Glomerular endothelial cell (primary cell): ENCODE results near the gene FERMT2. TPM values are rescaled to one million over a fixed set of nuclear protein-coding genes. Genes with fewer than 3 reads are reported as not detected.

ENCODE experiments used
- DNase-seq: peaks from one replicate; pipeline ENCODE4 v3.0.0-alpha.2; 2011; ENCODE audit warnings: low read depth, low spot score; ENCODE audit errors: extremely low read depth
- total RNA-seq: library from RNA; depleted of rRNA; stranded (reverse); fragments of >200 nt; gene quantifications from 2 replicates; pipeline ENCODE4 v1.2.3, GENCODE V29; 2015

FERMT2 gene
- total RNA-seq, 1 donor from 2014 or later, result 101 TPM

DNA sequence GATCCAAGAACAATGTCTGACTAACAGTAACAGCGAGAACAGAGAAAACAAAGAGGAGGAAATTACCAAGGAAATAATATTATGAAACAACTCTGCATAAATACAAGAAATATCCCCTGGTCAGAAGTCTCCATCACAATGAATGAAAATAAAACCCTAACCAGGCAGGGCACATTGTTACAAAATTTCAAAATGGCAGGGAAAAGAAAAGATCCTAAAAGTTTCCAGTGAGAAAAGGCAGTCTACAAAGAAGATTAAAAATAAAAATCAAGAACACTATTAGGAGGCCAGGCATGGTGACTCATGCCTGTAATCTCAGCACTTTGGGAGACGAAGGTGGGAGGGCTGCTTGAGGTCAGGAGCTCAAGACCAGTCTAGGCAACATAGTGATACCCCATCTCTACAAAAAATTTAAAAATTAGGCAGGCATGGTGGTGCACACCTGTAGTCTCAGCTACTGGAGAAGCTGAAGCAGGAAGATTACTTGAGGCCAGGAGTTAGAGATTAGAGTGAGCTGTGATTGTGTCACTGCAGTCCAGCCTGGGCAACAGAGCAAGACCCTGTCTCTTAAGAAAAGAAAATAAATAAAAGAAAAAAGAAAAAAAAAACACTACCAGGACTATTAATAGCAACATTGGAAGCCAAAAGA is 47.8 kb downstream of the FERMT2 start:
- DNase-seq, result no peak

- DNase-seq, result no peak
Measured at GRCh38 chr14:52901357-52901980, 49.4 kb downstream of the FERMT2 start.

DNA sequence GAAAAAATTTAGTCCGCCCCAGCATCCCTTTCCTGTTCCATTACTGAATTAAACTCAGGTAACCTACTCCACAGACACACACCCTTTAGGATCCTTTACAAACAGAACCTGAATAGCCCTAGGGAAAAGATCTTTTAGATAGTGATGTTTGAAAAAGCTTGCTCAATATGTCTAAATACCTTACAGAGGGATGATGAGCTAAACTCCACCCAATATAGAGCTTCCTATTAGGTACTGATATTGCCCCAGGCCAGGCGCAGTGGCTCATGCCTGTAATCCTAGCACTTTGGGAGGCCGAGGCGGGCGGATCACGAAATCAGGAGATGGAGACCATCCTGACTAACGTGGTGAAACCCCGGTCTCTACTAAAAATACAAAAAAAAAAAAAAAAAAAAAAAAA is 50.1 kb downstream of the FERMT2 start:
- DNase-seq, result no peak

DNA sequence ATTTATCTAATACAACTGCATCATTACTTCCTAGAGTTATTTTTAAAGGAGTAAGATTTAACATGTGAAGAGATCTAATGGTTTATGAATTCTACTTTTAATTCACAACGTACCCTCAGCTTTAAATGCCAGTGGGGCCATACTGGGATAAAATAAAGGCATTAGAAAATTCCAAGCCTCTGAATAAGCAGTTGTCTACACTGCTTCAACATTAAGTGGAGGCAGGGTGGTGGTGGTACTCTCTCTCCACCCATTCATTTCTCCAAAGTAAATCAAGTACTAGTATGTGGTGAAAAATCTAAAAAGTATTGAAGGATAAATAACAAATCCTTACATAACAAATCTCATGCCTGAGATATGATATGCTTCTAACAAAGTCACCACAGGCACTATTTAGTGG is 52.4 kb downstream of the FERMT2 start:
- DNase-seq, result no peak

DNA sequence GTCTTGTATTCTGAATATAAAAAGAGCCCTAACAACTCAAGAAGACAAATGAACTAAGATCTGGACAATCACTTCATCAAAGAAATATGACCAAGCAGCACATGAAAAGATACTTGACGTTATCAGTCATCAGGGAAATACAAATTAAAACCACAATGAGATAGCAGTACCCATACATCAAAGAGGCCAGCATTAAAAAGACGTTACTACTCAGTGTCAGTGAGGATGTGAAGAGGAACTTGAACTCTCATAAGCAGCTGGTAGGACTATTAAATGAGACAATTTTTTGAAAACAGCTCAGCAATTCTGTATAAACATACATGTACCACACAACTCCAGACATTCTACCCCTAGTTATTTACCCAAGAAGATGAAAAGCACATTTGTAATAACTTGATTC is 55.9 kb downstream of the FERMT2 start:
- DNase-seq, result no peak

DNA sequence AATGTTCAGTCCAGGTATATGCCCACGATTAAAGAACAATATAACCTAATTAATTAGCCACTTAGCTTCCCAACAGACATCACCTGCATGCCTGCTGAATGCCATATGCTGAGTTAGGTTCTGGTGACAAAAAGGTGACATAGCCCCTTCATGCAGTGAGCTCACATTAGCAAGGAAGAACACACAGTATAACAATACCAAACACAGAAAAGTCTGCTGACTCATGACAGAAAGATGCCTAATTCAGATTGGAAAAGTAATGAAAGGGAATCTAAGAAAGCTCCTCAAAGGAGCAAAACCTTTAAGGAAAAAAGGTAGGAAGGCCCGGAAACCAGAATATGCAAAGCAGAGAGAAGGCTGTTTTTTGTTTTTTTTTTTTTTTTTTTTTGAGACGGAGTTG is 59.0 kb downstream of the FERMT2 start:
- no peak for DNase-seq

DNA sequence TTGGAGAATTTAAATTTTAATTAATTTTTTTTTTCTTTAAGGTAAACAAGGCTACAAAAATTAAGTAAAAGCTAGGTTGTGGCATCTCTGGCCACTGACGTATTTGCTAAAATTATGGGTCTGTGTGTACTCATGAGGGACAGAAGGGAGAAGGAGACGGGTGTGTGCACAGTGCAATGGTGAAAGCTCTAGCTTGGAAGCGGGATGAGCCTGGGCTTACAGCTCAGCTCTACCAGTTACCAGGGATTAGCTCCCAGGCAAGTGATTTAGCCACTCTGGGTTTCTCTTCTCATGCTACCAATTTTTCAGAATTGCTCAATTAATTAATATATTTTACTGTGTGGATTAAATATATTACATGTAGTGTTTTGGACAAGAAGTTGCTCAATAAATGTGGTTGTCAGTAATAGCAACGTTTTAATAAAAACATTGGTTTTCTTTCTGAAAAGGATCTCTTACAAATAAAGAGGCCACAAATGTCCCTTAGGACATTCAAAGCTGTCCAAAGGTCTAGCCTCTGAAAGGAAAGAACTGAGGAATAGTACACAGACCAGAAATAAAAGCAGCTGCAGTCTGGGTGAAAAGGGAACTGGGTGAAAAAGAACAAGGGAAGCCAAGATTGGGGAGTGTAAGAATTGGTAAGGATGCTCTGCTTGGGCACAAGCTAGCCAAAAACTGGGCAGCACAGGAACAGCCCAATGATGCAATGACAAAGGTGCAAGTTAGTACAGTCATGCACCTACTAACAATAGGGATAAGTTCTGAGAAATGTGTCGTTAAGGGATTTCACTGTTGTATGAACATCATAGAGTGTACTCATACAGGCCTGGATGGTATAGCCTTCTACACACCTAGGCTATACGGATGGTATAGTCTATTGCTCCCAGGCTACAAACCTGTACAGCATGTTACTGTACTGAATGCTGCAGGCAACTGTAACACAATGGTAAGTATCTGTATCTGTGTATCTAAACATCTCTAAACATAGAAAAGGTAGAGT is 61.7 kb downstream of the FERMT2 start:
- no peak for DNase-seq

DNA sequence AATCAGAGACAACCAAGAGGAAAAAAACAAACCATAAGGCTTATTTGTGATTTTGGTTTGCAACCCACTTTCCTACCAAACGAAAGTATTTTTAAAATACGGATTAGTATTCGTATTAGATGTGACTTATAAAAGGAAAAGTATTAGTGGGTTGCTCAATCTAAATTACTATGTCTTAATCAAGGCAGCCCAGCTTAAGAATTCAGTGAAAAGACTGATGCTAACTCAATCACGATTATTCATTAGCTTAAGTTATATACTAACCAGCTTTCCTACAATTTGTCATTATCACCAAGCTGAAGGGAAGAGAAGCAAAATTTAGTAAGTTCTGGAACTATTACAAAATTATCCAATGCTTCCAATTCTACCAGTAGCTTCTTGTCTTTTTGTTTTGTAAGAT is 62.7 kb downstream of the FERMT2 start:
- no peak for DNase-seq

- no peak for DNase-seq
Measured at GRCh38 chr14:52885230-52885629, 65.6 kb downstream of the FERMT2 start.

DNA sequence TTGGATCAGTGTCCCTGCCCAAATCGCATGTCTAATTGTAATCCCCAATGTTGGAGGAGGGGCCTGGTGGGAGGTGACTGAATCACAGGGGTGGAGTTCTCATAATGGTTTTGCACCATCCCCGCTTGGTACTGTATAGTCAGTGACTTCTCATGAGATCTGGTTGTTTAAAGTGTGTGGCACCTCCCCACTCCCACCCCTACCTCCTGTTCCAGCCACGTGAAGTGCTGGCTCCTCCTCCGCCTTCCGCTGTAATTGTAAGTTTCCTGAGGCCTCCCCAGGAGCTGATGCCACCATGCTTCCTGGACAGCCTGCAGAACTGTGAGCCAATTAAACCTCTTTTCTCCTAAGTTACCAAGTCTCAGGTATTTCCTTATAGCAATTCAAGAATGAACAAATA is 67.2 kb downstream of the FERMT2 start:
- no peak for DNase-seq

DNA sequence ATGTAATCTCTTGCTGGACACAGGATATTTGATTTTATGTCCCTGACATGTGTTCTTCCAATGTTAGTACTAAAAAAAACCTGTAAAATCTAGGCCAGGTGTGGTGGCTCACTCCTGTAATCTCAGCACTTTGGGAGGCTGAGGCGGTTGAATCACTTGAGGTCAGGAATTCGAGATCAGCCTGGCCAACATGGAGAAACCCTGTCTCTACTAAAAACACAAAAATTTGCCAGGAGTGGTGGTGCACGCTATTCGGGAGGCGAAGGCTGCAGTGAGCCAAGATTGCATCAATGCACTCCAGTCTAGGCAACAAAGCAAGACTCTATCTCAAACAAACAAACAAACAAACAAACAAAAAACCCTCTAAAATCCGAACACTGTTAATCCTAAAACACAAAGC is 68.0 kb downstream of the FERMT2 start:
- no peak for DNase-seq

DNA sequence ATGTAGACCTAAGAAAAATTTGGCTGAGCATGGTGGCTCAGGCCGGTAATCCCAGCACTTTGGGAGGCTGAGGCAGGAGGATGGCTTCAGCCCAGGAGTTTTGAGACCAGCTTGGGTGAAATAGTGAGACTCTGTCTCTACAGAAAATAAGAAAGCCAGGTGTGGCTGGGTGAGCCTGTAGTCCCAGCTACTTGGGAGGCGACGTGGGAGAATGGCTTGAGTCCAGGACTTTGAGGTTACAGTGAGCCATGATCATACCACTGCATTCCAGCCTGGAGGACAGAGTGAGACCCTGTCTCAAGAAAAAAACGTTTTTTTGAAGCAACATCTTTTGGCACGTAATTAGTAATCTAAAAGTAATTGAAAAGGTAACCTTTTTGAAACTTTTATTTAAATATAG is 70.9 kb downstream of the FERMT2 start:
- DNase-seq, result no peak

DNA sequence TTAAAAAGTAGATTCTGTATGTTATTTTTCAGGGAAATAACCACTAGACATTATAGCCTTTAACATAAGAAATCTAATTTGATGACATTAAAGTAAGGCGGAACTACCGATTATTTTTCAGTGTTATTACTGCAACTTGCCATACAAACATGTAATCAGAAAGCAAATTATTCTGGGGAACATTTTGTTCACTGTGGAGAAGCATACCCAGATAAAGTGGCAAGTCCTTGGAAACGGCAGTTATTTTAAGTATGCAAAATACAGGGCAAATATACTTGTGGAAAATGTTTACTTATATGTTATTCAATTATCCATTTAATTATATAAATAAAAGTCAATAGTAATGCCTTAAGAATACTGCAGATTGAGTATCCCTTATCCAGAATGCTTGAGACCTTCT is 71.9 kb downstream of the FERMT2 start:
- DNase-seq, result no peak

DNA sequence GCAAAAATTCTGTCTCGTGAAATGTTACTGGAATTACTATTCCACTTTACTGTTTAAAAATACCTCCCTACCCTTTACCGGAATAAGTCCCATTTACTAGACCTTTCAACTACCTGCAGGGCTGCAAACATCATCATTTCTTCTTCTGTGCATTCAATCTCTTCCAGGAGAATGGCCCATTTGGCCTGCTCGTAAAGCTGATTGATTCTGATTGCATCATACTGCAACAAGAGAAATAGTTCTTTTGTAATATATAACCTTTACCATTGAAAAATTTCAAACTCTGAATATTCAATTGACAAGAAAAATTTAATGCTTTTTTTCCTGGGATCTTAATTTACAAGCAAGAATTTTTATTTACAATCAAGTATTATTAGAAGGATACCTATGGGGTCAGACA is 72.4 kb downstream of the FERMT2 start:
- DNase-seq, result no peak

DNA sequence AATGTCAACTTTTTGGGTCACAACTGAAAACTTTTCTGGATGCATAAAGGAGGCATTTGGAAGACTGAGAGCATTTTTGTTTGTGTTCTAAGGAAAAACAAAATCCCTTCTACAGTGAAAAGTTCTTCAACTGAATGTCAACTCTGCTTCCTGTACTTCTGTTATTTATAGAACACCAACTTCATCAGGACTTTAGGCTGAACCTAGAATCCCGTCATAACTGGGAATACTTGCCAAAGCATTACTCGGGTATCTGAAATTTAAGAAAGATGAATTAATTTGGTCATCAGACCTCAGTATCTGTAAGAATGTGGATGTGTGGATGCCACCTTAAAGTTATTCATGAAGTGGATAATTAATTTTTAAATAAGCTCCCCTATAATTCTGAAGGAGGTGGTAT is 73.2 kb downstream of the FERMT2 start:
- DNase-seq, result no peak

DNA sequence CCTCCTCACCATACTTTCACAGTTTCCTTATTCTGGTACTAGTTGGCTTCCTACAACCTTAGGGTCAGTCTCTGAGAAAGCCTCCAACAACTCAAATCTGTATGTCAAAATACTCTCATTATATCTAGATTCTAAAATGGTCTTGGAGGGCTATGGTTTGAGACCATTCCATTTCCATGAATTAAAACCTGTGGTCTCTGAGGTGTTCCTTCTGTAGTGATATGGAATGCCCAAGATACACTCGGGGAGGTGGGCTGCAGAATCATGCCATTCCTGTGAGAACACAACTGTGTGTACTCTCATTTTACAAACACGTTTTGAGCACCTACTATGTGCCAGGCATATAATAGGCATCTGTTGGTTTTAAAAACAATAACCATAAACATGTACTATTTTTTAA is 74.0 kb downstream of the FERMT2 start:
- DNase-seq, result no peak

GRCh38 chr14:52876311-52876710 is 74.5 kb downstream of the FERMT2 start:
- no peak for DNase-seq

- no peak for DNase-seq
Measured at GRCh38 chr14:52875707-52876106, 75.1 kb downstream of the FERMT2 start.

- DNase-seq, result no peak
Measured at GRCh38 chr14:52874389-52874788, 76.5 kb downstream of the FERMT2 start.

- DNase-seq, result no peak
Measured at GRCh38 chr14:52873694-52874093, 77.2 kb downstream of the FERMT2 start.

GRCh38 chr14:52873065-52873464 is 77.8 kb downstream of the FERMT2 start:
- DNase-seq, result no peak

- DNase-seq, result no peak
Measured at GRCh38 chr14:52871606-52872005, 79.2 kb downstream of the FERMT2 start.
